Endothelial cell of umbilical vein (primary cell): ENCODE measurements around the gene LRRK1. TPM values are rescaled to one million over a fixed set of nuclear protein-coding genes. Genes with fewer than 3 reads are reported as not detected.

ENCODE experiments used
- BruUV-seq: library from RNA; stranded (reverse); fragments of 400-500 nt; replicated peaks from 2 replicates; lab custom pipeline; 2021; lab: Mats Ljungman, UMichigan
- CTCF ChIA-PET: fragments of 300-600, 350-600 bp; sonication (Branson Sonifier 250); formaldehyde crosslinking; loops from one replicate; lab custom pipeline; 2021; ENCODE audit warnings: antibody characterized with exemption, inconsistent platforms; lab: Charles Lee
- POLR2A ChIA-PET: fragments of 300-600, 350-600 bp; sonication (Branson Sonifier 250); formaldehyde crosslinking; loops from one replicate; lab custom pipeline; 2021; ENCODE audit warnings: antibody characterized with exemption, inconsistent platforms; lab: Charles Lee
- DNase-seq: peaks from one replicate; pipeline ENCODE4 v3.0.0-alpha.2; 2011; ENCODE audit warnings: low read depth, low spot score
- FAIRE-seq: peaks from 2 replicates; lab custom pipeline; 2011; peaks lifted over from hg19 to GRCh38; lab: Jason Lieb, UNC
- H2AFZ ChIP-seq: 2 replicates; pipeline ENCODE4 v1.6.0; 2012; ENCODE audit warnings: low read depth, low read length, control low read depth, inconsistent platforms
- H3K27ac ChIP-seq: 2 replicates; pipeline ENCODE4 v1.5.1; 2011; ENCODE audit warnings: low read depth, mild to moderate bottlenecking, control low read depth, low read length, moderate library complexity; ENCODE audit not compliant: insufficient read depth
- H3K27me3 ChIP-seq, 2 experiments: 2 replicates each; pipeline versions ENCODE4 v1.6.0 to v1.6.1; 2011; ENCODE audit warnings: low read length in 2 of 2, mixed read lengths in 1 of 2; ENCODE audit not compliant: control insufficient read depth in 2 of 2, insufficient read depth in 2 of 2
- H3K36me3 ChIP-seq, 2 experiments: 2 replicates in 1 of 2; 3 replicates in 1 of 2; pipeline ENCODE4 v1.5.1; 2011; ENCODE audit warnings: low read length in 2 of 2, mild to moderate bottlenecking in 1 of 2, moderate library complexity in 1 of 2; ENCODE audit not compliant: control insufficient read depth in 2 of 2, insufficient read depth in 2 of 2; ENCODE audit errors: extremely low read depth in 1 of 2
- H3K4me1 ChIP-seq: 3 replicates; pipeline ENCODE4 v1.5.1; 2011; ENCODE audit warnings: mild to moderate bottlenecking, low read length; ENCODE audit not compliant: control insufficient read depth, insufficient read depth; ENCODE audit errors: extremely low read depth
- H3K4me2 ChIP-seq: 2 replicates; pipeline ENCODE4 v1.6.1; 2011; ENCODE audit warnings: low read length, control low read depth, mixed read lengths; ENCODE audit not compliant: insufficient read depth
- H3K4me3 ChIP-seq, 3 experiments: fragments of 200-600 bp in 1 of 3; sonication (generic), shearing (Covaris generic) in 1 of 3; replicated peaks in 1 of 3; 2 replicates each; pipeline ENCODE4 v1.5.1; 2011 to 2016; ENCODE audit warnings: control low read depth in 3 of 3, low read length in 3 of 3, mild to moderate bottlenecking in 2 of 3, inconsistent platforms in 1 of 3, low read depth in 1 of 3, moderate library complexity in 1 of 3; ENCODE audit not compliant: insufficient read depth in 1 of 3
- H3K79me2 ChIP-seq: 2 replicates; pipeline ENCODE4 v1.6.0; 2012; ENCODE audit warnings: low read length, inconsistent platforms; ENCODE audit not compliant: control insufficient read depth, insufficient read depth
- H3K9ac ChIP-seq: replicated peaks from 2 replicates; pipeline ENCODE3; 2011; ENCODE audit warnings: low read length, control low read depth; ENCODE audit not compliant: insufficient read depth; ENCODE audit errors: extremely low read depth
- H3K9me1 ChIP-seq: replicated peaks from 3 replicates; pipeline ENCODE4 v1.6.0; 2011; ENCODE audit warnings: mild to moderate bottlenecking, low read length; ENCODE audit not compliant: control insufficient read depth, insufficient read depth; ENCODE audit errors: extremely low read depth
- H3K9me3 ChIP-seq: replicated peaks from 2 replicates; pipeline ENCODE4 v1.5.1; 2012; ENCODE audit warnings: low read length, inconsistent platforms; ENCODE audit not compliant: control insufficient read depth, insufficient read depth
- H4K20me1 ChIP-seq: replicated peaks from 2 replicates; pipeline ENCODE3; 2011; ENCODE audit warnings: mild to moderate bottlenecking, low read length; ENCODE audit not compliant: control insufficient read depth, insufficient read depth; ENCODE audit errors: extremely low read depth
- EZH2 ChIP-seq: IDR thresholded peaks from 2 replicates; pipeline ENCODE4 v1.6.1; 2012; ENCODE audit warnings: borderline replicate concordance, low read depth, mild to moderate bottlenecking, moderate library complexity, low read length, inconsistent platforms; ENCODE audit not compliant: severe bottlenecking
- FOS ChIP-seq: IDR thresholded peaks from 2 replicates; pipeline ENCODE4 v1.6.1; 2011; ENCODE audit warnings: mild to moderate bottlenecking, low read length, moderate library complexity, borderline replicate concordance; ENCODE audit not compliant: insufficient read depth
- GATA2 ChIP-seq: IDR thresholded peaks from 2 replicates; pipeline ENCODE4 v1.7.0; 2011; ENCODE audit warnings: low read depth, mild to moderate bottlenecking, moderate library complexity, mixed read lengths, low read length; ENCODE audit not compliant: insufficient read length, insufficient read depth
- JUN ChIP-seq: IDR thresholded peaks from 2 replicates; pipeline ENCODE4 v1.6.1; 2011; ENCODE audit warnings: borderline replicate concordance, low read depth; ENCODE audit not compliant: insufficient read length, insufficient read depth
- MAX ChIP-seq: IDR thresholded peaks from 2 replicates; pipeline ENCODE4 v1.6.1; 2011; ENCODE audit not compliant: insufficient read depth, insufficient read length
- MYC ChIP-seq: IDR thresholded peaks from one replicate; pipeline ENCODE4 v1.6.1; 2011; ENCODE audit warnings: mild to moderate bottlenecking, low read depth, low read length
- POLR2A ChIP-seq: IDR thresholded peaks from 2 replicates; pipeline ENCODE4 v1.6.1; 2012; ENCODE audit warnings: low read depth, mild to moderate bottlenecking, control low read depth, low read length
- POLR2AphosphoS5 ChIP-seq: IDR thresholded peaks from 2 replicates; pipeline ENCODE4 v1.6.1; 2012; ENCODE audit warnings: low read depth, mild to moderate bottlenecking, control low read depth, low read length, moderate library complexity; ENCODE audit not compliant: insufficient read depth
- dilution Hi-C: fragments of 300-500 bp; cut with MboI; formaldehyde crosslinking; loops from one replicate; pipeline ENCODE4 v1.15.0; 2019; ENCODE audit warnings: low sequenced_read_pairs; ENCODE audit not compliant: extremely low pct_ligation_motif_present
- intact Hi-C: fragments of 100-400 bp; cut with micrococcal nuclease; formaldehyde crosslinking; loops from one replicate; pipeline ENCODE4 v1.10.0; 2022
- polyA plus RNA-seq, 4 experiments: library from polyadenylated mRNA; depleted of rRNA in 3 of 4; stranded (reverse) in 3 of 4; unstranded in 1 of 4; fragments of >200 nt; gene quantifications; 2 replicates each; pipeline versions ENCODE4 v1.2.1 to v1.2.3, GENCODE V29; 2011 to 2012; ENCODE audit warnings: missing spikeins in 1 of 4
- total RNA-seq: library from RNA; stranded (reverse); gene quantifications from 2 replicates; pipeline ENCODE4 v1.2.3, GENCODE V29; 2021
- TF ChIP-seq, protein P1 (sequence below), 2 donors: IDR thresholded peaks; 1 replicate in 1 of 2; 2 replicates in 1 of 2; pipeline ENCODE4 v1.5.1; 2011; ENCODE audit warnings: low read length in 2 of 2, mild to moderate bottlenecking in 2 of 2, moderate library complexity in 2 of 2, control low read depth in 1 of 2, inconsistent platforms in 1 of 2, low read depth in 1 of 2; ENCODE audit not compliant: insufficient read depth in 1 of 2; ENCODE audit errors: extremely low read depth in 1 of 2

The LRRK1 gene
- total and polyA plus RNA-seq, 2 donors (not counting 3 experiments of a cell fraction or from before 2014, with no cell fraction given): 11.0 to 22.1 TPM

DNA sequence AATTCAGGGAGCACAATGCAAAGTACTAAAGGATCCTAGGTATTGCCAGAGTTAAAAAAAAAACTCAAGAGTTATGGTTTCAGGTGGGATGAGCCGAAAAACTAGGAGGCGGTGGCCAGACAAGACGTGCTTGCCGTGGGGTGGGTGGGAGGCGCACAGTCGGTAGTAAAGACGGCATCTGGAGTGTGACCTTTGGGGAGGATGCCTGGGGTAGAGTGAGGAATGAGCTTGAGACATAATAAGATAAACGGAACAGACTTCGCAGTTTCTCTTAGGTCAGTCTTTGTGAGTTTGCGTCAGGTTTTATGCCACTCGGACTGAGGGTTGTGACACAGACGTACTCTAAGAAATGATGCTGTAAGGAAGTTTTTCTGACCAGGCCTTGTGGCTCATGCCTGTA is 139.6 kb downstream of the LRRK1 start:
- Histone ChIP-seq H4K20me1 (no peaks in the 10 kb centered on the region), H3K4me3 (no peak overlapping the region), H3K4me1 (no peaks in the 10 kb centered on the region), H3K79me2 (no peaks in the 10 kb centered on the region), H3K27me3 (no peaks in the 10 kb centered on the region), H3K9me1 (no peaks in the 10 kb centered on the region), H3K4me2 (no peak overlapping the region), H3K9ac (no peak overlapping the region), H2AFZ (no peak overlapping the region), H3K9me3 (no peaks in the 10 kb centered on the region), H3K27ac (no peak overlapping the region), H3K36me3 (peaks cover 0 to 33% of the 10 kb centered on the region in 2 experiments)
- FAIRE-seq (no peak), DNase-seq (no peak)
- dilution Hi-C loops: no loop called here
- ChIA-PET POLR2A (no interaction called here), CTCF (interaction anchor here (1.2 kb wide), 1 partner anchor 12 kb away, joined by 3 read pairs; no protein-coding TSS in a partner anchor)
- no TSS peak for BruUV-seq
- intact Hi-C loops: no loop called here
- TF ChIP-seq MYC: no peak
- TF ChIP-seq FOS: no peak
- no peak for TF ChIP-seq JUN
- TF ChIP-seq POLR2A: no peak
- no peak for TF ChIP-seq GATA2
- no peak for TF ChIP-seq EZH2
- no peak for TF ChIP-seq POLR2AphosphoS5
- no peak for TF ChIP-seq MAX
- TF ChIP-seq, protein P1, sequence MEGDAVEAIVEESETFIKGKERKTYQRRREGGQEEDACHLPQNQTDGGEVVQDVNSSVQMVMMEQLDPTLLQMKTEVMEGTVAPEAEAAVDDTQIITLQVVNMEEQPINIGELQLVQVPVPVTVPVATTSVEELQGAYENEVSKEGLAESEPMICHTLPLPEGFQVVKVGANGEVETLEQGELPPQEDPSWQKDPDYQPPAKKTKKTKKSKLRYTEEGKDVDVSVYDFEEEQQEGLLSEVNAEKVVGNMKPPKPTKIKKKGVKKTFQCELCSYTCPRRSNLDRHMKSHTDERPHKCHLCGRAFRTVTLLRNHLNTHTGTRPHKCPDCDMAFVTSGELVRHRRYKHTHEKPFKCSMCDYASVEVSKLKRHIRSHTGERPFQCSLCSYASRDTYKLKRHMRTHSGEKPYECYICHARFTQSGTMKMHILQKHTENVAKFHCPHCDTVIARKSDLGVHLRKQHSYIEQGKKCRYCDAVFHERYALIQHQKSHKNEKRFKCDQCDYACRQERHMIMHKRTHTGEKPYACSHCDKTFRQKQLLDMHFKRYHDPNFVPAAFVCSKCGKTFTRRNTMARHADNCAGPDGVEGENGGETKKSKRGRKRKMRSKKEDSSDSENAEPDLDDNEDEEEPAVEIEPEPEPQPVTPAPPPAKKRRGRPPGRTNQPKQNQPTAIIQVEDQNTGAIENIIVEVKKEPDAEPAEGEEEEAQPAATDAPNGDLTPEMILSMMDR (IDR thresholded peaks at IDR 0.05; ENCODE audit: extremely low read depth in 1 of 2, insufficient read depth in 1 of 2, low read depth in 1 of 2, low read length in 2 of 2): no peak
